GM21619 (cell line): ENCODE measurements around the gene BTNL3.

ENCODE experiments used
- ATAC-seq: cut with Tn5 transposase; IDR thresholded peaks from one replicate; pipeline ENCODE4 v1.9.1; 2021; ENCODE audit not compliant: unreplicated experiment

Gene BTNL3

DNA sequence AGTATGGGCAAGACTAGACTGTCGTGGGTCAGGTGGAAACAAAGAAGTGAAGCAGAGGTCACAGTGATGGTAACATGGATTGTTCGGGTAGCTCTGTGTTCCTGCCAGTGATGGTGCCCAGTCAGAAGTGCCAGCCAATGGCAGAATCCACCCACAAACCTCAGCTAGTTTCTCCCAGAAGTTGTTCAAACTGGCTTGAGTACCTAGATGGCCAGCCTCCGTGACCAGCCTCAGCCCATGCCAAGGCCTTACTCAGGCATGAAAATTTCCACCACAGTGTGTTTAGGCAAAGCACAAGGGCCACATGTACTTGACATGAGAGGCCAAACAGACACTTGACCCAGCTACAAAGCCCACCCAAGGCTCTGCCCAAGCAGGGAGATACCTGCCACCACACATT, 32.0 kb downstream of the BTNL3 start:
- ATAC-seq: no peak

DNA sequence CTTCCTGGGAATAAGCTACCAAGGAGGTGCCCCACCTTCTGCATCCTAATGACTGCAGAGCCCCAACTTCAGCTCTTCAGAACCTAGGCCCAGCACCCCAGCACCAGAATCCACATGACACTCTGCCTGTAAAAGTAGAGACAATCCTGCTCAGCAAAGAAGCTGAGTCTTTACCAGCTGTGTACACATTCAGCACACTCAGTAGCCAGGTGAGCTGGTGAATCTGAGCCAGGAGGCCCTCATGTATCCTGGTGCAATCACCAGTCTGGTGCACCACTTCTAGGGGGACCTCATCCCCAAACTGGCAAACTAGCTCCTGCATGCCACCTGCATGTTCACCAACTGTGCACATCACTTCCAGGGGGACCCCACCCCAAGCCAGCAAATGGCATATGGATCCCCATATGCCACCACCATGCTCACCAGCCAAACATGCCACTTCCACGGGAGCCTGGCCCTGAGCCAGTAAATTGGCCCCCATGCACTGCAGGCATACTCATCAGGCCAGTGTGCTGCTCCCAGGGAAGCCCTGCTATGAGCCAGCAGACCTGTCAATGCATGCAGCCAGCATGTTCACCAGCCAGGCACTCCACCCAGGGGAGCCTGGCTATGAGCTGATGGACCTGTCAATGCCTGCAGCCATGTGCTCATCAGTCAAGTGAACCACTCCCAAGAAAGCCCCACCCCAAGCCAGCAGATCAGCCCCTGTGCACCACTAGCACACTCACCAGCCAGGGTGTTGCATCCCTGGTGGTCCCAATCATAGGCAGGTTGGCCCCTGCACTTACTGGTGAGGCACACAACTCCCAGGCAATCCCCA, 35.8 kb downstream of the BTNL3 start:
- no peak for ATAC-seq

DNA sequence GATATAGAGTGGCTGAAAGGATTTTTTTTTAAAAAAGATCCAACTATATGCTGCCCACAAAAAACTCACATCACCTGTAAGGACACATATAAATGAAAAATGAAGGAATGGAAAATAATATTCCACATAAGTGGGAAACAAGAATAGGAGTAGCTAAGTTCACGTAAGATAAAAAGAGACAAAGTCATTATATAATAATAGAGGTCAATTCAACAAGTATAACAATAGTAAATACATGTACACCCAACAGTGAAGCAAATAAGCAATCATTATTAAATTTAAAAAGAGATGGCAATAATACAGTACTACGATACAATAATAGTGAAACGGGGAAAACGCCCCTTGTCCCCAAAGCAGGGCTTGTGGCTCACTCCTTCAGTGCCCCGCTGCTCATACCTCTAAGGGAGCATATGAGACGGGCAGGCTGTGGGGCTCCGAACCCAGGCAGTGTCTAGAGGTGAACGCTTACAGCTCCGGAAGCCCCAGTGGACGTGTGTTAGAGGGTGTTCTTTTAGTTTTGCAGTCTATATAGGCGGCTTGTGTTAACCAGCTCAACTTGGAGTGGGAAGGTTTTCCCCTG, 38.9 kb downstream of the BTNL3 start:
- no peak for ATAC-seq

DNA sequence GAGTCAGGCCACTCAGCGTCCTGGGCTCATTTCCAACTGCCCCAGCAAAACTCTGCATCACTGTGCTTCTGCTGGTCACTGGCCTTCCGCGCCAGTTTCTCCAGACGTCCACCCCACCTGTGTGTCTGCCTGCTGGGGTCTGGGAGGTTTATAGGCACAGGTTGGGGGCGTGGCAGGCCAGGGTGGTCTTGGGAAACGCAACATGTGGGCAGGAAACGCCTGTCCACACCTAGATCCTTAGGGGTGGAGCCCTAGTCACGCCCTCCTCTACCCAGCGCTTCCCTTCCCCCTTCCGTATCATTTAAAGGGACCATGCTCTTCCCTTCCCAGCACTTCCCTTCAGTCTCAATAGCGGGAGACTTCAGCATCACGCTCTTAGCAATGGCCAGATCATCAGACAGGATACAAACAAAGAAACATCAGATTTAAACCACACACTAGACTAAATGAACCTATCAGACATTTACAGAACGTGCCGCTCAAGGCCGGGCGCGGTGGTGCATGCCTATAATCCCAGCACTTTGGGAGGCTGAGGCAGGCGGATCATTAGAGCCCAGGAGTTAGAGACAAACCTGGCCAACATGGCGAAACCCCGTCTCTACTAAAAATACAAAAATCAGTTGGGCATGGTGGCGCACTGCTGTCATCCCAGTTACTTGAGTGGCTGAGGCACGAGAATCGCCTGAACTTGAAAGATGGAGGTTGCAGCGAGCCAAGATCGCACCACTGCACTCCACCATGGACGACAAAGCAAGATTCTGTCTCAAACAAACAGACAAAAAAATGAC, 39.6 kb downstream of the BTNL3 start:
- ATAC-seq: no peak

DNA sequence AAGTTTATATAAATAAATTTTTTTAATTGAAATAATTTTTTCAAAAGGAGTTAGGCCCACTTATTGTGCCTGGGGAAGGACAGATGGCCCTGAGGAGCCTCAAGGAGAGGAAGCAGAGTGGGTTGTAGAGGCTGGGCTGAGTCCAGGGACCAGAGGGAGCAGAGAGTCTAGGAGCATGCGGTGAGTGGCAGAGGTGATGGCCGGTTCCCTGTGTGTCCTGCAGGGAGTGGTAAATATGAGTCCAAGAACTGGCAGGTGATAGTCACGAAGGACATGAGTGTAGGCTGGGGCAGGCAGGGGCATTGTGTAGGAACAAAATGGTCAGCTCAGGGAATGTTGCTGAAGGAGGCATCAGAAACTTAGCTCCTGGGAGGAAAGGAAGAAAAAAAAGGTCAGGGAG, 43.1 kb downstream of the BTNL3 start:
- ATAC-seq: no peak

DNA sequence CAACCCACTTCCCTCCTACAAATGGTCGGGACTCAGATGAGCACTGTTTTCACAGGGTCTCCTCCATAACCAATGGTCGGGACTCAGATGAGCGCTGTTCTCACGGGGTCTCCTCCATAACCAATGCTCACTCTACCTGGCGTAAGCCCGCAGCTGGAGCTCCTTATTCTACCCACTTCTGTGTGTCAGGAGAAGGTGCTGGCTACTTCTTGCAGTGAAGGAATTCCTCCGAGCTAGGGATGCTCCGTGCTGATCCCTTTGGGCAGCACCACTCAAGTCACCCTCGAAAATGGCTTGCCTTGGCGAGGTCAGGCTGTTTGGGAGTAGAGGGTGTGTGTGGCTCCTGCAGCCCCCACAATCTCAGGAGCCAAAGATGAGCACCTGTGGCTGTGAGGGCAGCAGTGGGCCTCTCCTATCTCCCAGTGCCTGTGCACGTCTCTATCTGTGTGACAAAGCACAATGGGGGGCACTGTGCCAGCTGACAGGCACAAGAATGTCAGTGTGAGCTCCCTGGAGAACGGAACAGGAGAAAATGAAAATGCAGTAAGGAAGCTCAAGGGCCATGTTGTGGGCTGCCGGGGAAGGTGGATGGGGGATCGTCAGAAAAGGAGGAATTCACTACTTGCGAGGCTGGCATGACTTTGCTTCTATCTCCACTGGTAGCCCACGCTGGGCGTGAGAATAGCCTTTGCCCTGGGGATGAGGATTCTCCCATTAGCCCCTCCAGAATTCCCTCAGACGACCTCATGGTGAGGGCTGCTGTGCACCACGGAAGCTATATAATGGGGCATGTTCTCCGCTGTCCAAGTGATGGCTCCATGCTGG, 47.6 kb downstream of the BTNL3 start:
- ATAC-seq: no peak

DNA sequence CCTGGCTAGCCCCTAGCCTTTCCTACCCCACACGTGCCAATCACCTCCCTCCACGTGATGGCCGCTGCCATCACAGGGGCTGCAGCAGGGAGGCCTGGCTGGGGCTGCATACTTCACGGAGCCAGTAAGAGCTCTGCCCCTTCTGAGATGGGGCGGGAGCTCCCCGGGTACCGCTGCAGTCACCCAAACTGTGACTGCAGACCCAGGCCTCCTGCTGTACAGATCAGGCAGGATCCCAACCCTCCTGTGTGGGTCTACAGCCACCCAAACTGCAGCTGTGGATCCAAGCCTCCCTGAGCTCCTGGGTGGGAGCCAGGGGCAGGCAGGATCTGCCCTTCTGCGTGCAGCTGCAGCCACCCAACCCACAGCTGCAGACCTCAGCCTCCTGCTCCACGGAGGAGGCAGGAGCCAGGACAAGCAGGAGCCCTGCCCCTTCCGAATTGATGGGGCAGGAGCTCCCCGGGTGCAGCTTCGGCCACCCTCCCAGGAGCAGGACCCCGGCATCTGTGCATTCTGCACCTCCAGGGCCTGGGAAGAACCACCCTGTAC, 48.2 kb downstream of the BTNL3 start:
- no peak for ATAC-seq

DNA sequence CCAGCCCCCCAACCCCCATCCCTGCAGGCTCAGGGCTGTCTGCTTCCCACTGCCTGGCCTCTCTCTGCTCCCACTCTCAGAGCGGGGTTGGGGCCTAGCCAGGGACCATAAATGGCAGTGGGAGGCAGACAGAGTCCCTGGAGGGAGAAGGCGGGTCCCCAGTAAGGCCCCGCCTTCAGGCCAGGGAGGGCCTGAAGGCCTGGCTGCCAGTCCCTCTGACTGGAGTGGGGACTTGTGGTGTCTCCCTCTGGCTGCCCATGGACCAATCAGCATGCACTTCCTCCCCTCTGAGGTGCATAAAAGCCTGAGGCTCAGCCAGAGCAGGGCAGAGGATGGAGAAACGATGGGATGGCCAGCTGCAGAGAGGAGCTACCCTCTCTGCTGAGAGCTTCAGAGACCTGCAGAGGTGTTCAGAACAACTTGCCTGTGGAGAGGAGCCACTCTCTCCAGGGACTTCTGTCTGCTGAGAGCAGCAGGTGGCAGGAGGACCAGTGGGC, 48.8 kb downstream of the BTNL3 start:
- no peak for ATAC-seq

DNA sequence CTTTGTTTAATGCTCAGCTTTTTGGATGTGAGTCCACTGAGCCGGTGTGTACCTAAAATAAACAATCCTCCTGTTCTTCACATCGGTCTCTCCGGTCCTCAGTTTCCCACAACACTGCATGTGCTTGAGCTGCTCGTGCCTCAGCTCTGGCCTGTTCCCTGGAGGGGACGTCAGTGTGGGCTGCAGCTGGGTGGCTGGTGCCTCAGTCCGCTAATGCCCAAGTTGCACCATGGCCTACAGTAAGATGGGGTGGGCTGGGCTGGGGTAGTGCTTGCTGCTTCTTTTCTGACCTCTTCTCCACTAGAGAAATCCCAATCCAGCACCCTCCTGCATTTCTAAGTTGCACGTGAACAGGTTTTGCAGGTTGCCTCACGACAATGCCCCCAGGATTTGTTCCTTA, 50.8 kb downstream of the BTNL3 start:
- no peak for ATAC-seq

DNA sequence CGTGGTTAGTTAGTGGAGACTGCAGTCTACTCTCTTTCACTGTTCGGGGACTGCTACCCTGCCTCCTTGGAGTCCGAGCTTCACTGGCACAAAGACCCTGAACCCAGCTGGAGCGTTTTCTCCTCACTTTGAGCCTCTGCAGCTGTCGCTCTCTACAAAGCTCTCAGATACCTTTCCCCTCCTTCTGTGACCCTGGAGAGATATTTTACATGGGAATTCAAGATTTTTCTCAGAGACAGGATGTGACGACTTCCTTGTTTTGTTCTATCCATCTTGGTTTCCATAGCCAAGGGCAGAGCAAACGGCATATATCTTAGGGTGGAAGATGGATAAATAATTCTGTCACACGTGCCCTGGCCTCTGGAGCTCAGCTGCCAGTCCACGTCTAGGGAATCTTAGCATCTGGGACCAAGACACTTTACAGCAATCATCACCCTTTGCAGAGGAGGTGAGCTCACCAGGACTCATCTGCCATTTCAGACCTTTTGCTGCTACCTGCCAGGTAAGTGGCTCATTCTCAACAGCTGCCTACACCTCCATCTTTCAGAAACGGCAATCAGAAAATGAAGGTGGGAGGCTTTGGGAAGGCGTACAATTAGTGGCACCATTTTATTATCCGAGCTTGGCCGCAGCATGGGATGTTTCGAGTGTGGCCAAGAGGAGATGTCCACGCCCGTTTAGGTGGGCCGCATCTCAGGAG, 51.4 kb downstream of the BTNL3 start, which contains the start of gene BTNL9:
TSS of gene BTNL9 (plus strand) at position 336 of the 700 bp plus-strand sequence. CDS start 5,224 bp downstream, outside the sequence.
- no peak for ATAC-seq

DNA sequence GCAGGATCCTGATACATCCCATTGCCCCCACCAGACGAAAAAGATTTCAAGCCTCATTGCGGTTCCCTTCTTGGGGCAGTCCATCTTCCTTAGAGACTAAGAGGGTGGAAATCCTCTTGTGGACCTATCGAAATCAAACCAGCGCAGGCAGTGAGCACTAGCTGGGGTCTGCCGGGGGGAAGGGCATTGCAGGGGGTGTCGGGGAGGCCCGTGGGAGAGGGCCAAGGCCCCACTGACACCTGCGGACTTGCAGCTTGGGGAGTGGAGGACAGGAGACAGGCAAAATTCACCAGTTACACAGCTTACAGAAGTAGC, 51.9 kb downstream of the BTNL3 start:
- ATAC-seq: no peak

DNA sequence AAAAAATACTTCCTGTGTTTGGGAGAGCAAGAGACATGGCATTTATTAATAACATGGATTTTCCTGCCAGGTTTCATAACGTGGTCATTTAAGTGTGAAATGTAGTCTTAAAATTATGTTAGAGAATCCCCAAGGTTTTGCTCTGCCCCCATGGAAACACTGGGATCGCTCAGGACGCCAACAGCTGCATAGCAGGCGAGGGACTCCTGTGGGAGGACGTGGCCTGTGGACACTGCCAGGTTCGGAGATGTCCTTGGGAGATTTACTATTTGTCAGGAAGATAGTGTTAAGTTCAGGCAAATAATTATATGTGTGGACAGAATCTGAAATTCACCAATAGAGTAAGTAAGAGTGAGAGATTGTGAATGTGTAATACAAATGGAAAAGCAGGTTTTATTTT, 52.4 kb downstream of the BTNL3 start:
- no peak for ATAC-seq

DNA sequence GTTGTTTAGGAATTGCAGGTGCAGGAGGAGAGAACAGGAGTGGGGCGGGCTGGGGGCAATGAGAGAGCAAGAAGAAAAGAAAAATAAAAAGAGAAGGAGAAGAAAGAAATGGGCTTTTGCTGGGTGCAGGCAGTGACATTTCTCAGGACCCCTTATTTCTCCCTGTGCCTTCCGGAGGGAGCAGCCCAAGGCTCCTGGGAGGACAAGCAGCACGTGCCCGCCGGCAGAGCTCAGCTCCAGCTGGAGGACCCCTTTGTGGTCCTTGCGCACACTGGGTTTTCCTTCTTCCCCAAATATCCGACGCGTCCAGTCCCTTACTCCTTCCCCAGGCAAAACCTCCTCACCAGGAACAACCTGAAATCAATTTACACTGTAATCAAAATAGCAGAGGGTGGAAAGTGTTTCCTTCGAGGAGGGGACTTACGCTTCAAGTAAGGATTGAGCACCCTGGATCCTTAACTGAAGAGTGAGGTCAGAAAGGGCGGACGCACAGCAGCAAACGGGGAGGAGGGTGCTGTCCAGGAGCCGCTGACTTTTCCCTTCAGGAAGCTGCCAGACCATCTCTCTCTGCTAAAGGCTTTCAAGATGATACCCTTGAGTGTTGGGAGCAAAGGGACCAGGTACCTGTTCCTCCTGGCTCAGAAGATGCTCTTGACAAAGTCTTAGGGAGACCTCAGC, 53.5 kb downstream of the BTNL3 start:
- ATAC-seq: no peak

DNA sequence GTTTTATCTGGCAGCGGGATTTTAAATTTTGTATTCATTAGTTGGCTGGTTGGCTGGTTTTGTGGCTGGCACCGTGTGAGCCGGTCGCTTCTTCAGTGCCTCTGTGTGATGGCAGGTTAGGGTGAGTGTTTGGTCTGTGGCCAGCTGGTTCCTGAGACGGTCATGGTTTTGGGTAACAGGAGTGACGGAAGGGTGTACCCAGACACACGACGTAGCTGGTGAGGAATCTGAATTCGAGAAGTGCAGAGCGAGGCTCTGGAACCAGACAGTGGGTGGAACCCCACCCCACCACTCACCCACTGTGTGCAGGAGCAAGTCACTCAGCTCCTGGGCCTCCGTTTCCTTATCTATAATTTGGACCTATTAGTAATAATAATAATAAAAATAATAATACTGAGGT, 54.1 kb downstream of the BTNL3 start:
- no peak for ATAC-seq

DNA sequence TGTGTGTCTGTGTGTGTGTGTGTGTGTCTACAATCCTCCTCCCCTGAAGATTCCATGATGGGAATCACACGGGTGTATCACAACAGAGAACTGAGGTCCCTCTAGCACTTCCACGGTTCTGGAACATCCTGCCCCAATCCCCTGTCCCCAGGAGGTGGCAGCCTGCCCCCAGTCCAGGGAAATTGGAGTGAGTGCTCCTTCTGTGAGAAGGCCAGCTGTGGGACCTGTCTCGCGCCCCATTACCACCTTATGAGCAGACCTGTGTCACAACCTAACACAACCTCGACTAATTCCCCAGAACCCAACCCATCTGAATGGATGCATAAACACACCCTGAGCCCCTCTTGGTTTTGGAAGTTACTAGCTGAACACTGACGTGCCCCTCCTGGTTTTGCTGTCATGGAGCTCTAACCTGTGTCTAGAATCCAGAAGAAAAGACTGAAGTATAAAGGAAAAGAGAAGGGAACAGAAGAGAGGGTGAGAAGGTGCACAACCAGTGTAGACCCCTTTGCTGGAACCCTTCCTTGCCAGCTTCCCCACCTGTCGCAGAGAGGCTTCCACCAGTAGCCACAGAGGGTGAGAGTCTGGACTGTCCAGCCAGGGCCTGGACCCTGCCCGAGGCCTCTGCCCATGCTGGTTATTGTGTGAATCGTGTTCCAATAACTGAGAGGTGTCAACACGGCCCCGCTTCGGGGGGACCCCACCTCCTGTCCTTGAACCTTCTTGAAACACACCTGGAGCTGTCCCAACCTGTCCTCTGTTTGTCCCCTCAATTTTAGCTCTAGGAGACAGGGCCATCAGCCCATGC, 54.8 kb downstream of the BTNL3 start:
- ATAC-seq: no peak

DNA sequence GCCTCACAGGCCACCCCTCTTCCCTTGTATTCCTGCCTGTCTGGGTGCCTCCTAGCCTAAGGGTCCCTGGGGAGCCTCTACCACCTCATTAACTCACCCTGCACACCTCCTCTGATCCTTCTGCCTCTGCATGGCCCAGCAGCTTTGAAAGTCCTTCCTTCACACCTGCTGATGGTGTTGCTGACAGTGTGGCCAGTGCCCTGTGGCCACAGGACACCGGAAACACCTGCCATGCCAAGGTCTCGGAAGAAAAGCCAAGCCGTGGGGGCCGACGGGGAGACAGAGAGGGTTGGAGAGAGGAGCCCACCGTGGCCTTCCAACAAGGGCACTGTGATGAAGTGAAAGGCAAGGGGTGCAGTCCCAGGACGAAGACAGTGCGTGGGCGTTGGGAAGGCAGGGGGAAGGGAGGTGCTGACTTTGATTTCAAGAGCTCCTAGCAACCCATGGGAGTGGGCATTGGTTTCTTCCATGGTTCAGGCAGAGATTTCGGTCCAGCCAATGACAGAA, 55.5 kb downstream of the BTNL3 start:
- ATAC-seq: no peak

DNA sequence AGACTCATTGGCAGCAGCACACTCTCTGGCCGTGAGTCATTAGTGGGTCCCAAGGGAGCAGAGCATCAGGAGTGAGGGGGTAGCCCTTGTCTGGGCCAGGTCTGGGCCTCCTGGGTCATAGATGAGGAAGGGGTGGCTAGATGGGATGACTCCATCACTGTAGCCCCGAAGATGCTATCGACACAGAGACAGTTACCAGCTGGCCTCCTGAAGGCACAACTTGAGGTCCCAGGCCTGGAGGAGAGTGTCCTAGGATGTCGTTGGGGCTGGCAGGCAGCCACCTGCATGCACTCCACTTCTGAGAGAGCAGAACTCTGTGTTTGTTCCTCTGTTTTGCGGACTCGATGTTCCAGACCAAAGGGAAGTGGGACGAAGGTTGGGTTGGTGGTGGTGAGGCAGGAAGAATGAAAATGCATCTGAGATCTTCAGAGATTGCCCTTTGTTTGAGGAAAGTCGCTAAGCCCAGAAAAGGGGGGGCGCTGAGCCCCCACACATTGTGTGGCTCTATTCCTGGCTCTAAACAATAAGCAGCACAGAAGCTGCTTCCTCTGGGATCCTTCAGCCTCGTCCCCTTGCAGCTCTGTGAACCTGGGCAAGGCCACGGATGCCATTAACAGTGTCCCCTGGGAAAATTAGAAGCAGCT, 56.1 kb downstream of the BTNL3 start:
- no peak for ATAC-seq

DNA sequence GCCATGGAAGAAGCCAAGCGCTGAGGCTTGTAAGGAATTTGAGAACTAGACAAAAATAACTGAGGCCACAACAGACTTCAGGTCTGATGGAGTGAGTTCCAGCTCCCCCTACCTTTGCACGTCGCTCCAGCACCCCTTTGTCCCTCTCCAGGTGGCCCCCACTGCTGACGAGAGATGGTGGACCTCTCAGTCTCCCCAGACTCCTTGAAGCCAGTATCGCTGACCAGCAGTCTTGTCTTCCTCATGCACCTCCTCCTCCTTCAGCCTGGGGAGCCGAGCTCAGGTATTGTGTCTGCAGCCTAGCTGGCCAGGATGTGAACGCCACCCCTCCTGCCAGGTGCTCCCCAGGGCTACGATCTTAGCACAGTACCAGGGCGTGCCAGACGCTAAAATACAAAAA, 56.7 kb downstream of the BTNL3 start:
- no peak for ATAC-seq
